ENCODE data around the gene DHRS3. TPM values are rescaled to one million over a fixed set of nuclear protein-coding genes. Genes with fewer than 3 reads are reported as not detected.

The DHRS3 gene
- total RNA-seq, 4 donors from 2014 or later = 180 to 449 (median 358) TPM

- peaks cover 0 to 10% (median 0%) of the 10 kb centered on the region in 3 donors for H3K36me3 ChIP-seq
- no peaks in the 10 kb centered on the region for H3K27me3 ChIP-seq
- peak overlapping the region; percentile 35 to 91 (median 85) for H3K27ac ChIP-seq
- no peak overlapping the region for H3K4me3 ChIP-seq
- no peaks in the 10 kb centered on the region for H3K9me3 ChIP-seq
- TF ChIP-seq EP300 (IDR thresholded peaks at IDR 0.05) (no peak), CTCF (IDR thresholded peaks at IDR 0.05) (no peak), POLR2A (IDR thresholded peaks at IDR 0.05) (no peak)
- 36 to 48% methylated on average over 6 of the region's 6 CpGs for WGBS, 2 donors
- peaks cover 6 to 100% (median 97%) of the 10 kb centered on the region in 4 donors for H3K4me1 ChIP-seq
- DNase-seq (ENCODE audit: low spot score in 2 of 2) = no peak
Observed at GRCh38 chr1:12598974-12599373, 19.0 kb downstream of the DHRS3 start.

- no peaks in the 10 kb centered on the region for H3K27me3 ChIP-seq
- H3K4me3 ChIP-seq = no peak overlapping the region
- TF ChIP-seq EP300 (IDR thresholded peaks at IDR 0.05) = peak in 1 of 2 donors; percentile 79
- peak in 1 of 2 donors; percentile 14 for TF ChIP-seq POLR2A (IDR thresholded peaks at IDR 0.05)
- TF ChIP-seq CTCF (IDR thresholded peaks at IDR 0.05) = no peak
- H3K36me3 ChIP-seq = peaks cover 0 to 3% (median 0%) of the 10 kb centered on the region in 3 donors
- H3K27ac ChIP-seq = peak overlapping the region in 3 of 4 donors; percentile 81 to 91 (median 89)
- no peaks in the 10 kb centered on the region for H3K9me3 ChIP-seq
- WGBS, 2 donors = 43 to 57% methylated on average over 9 to 10 of the region's 10 CpGs
- peaks cover 0 to 100% (median 97%) of the 10 kb centered on the region in 4 donors for H3K4me1 ChIP-seq
- DNase-seq (ENCODE audit: low spot score in 2 of 2) = peak in 1 of 2 donors; percentile 49
Observed at GRCh38 chr1:12597792-12598191, 20.2 kb downstream of the DHRS3 start.

GRCh38 chr1:12596007-12596821 is 21.8 kb downstream of the DHRS3 start:
- H3K27me3 ChIP-seq = no peaks in the 10 kb centered on the region
- WGBS, 2 donors = 6 to 17% methylated on average over 13 to 16 of the region's 39 CpGs
- no peaks in the 10 kb centered on the region for H3K9me3 ChIP-seq
- peak overlapping the region; percentile 13 to 51 (median 49) for H3K4me3 ChIP-seq
- H3K27ac ChIP-seq = peak overlapping the region; percentile 62 to 91 (median 85)
- no peaks in the 10 kb centered on the region for H3K36me3 ChIP-seq
- DNase-seq (ENCODE audit: low spot score in 2 of 2) = peak; percentile 71 to 78
- peak in 1 of 2 donors; percentile 91 for TF ChIP-seq EP300 (IDR thresholded peaks at IDR 0.05)
- TF ChIP-seq CTCF (IDR thresholded peaks at IDR 0.05) = peak in 2 of 5 experiments; percentile 10 to 25
- TF ChIP-seq POLR2A (IDR thresholded peaks at IDR 0.05) = peak in 1 of 2 donors; percentile 18
- peaks cover 0 to 100% (median 95%) of the 10 kb centered on the region in 4 donors for H3K4me1 ChIP-seq

GRCh38 chr1:12595757-12596006 is 22.3 kb downstream of the DHRS3 start:
- H3K4me1 ChIP-seq = peaks cover 0 to 100% (median 92%) of the 10 kb centered on the region in 4 donors
- H3K36me3 ChIP-seq = no peaks in the 10 kb centered on the region
- H3K27ac ChIP-seq = peak overlapping the region; percentile 62 to 91 (median 85)
- TF ChIP-seq POLR2A (IDR thresholded peaks at IDR 0.05) = no peak
- no peak for TF ChIP-seq CTCF (IDR thresholded peaks at IDR 0.05)
- no peak for TF ChIP-seq EP300 (IDR thresholded peaks at IDR 0.05)
- WGBS, 2 donors = 0 to 15% methylated on average over 1 to 2 of the region's 18 CpGs
- no peak for DNase-seq (ENCODE audit: low spot score in 2 of 2)
- no peaks in the 10 kb centered on the region for H3K9me3 ChIP-seq
- H3K27me3 ChIP-seq = no peaks in the 10 kb centered on the region
- H3K4me3 ChIP-seq = peak overlapping the region; percentile 13 to 51 (median 49)
